RKO (cell line): Measurements from ENCODE around the gene CLASP1.

ENCODE experiments used
- DNase-seq: peaks from one replicate; pipeline ENCODE4 v3.0.0-alpha.2; 2016; ENCODE audit warnings: low spot score

The CLASP1 gene

DNA sequence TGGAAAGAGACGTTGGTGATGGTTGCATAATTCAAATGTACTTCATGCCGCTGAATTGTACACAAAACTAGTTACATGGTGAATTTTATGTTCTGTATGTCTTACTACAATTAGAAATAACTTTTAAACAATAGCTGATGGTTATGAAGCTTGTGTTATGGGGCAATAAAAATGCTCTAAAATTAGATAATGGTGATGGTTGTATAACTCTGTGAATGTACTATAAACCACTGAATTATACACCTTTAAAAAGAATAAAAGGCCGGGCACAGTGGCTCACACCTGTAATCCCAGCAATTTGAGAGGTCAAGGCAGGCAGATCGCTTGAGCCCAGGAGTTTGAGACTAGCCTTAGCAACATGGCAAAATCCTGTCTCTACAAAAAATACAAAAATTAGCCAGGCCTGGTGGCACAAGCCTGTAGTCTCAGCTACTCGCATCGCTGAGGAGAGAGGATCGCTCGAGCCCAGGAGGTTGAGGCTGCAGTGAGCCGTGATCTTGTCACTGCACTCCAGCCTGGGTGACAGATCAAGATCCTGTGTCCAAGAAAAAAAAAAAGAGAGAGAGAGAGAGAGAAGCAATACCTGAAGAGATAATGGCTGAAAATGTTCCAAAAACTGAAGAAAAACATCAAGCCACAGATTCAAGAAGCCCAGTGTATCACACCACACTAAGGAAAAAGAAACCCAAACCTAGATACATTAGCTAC is 112.3 kb downstream of the CLASP1 start:
- no peak for DNase-seq

DNA sequence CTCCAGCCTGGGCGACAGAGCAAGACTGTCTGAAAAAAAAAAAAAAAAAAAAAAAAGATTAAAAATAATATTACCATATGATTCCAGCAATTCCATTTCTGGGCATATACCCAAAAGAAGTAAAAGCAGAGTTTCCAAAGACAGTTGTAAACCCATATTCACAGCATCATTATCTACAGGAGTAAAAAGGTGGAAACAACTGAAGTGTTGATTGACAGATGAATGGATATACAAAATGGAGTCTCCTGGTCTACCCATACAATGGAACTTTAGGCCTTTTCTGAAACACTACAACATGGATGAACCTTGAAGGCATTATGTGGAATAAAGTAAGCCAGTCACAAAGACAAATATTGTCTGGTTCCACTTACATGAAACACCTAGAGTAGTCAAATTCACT is 112.9 kb downstream of the CLASP1 start:
- DNase-seq = no peak

DNA sequence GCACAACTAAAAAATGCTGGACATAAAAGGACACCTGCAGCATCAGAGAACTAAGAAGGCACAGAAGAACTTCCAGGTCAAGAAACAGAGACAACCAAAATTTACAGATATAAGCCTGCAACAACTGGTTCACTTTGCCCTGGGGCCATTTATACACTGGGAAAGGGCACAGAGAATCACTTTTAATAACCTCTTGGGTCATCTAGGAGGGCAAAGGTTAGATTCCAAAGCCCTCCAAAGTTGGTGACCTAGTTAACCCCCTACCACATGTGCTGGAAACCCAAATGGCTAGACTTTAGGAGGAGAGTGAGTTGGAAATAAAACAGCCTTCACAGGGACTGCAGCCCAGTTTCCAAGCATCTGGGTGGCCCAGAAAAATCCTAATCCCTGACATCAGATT is 115.3 kb downstream of the CLASP1 start:
- no peak for DNase-seq

DNA sequence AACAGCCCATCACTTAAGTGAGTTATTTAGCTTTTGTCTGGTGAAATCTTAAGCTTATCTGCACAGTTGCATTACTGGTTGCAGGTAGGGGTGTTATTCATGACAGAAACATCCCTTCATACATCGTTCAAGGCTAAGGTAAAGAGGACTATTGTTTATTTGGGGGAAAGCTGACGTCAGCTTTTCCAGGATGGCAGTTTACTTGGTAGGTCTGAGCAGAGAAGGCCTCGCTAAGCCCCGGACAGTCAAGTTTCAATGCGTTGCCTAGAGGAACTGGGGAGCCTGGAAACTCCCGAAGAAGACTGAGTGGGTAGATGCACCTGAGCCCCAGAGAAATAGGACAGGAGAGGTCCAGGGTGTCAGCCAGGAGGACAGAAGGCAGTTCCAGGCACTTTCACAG is 116.4 kb downstream of the CLASP1 start:
- DNase-seq = no peak

DNA sequence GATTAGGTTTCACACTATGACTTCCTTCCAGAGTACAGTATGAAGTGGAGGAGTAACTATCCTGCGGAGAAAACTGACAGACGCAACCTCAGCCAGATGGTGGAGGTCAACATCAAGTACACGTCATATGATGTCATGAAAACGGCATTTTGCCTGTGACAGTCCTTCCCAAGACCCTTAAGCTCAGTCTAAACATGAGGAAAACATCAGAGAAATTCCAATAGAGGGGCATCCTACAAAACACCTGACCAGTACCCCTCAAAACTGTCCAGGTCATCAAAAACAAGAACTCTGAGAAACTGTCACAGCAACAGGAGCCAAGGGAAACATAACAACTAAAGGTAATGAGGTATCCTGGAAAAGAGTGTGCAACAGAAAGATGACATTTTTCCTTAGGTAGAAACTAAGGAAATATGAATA is 116.9 kb downstream of the CLASP1 start:
- peak; percentile 66 for DNase-seq

DNA sequence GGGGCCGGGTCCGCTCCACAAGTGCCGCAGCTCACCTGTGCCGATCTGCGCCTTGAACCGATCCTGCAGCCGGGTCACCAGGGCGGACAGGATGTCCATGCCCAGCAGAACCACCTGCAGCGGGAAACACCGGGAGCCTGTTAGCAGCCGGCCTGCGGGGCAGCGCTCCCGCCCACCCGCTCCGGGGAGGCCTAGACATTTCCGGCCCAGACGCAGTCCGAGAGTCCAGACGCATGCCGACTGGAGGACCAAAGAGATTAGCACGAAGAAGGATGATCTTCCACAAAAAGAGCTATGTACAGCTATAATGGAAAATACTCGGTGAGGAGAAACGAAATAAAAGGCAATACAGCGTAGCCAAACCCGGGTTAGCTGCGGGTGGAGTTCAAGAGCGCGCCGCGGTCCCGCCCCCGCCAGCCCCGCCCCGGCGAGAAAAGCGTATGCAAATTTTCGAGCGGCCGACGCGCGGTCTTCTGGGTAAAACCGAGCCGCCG is 119.0 kb downstream of the CLASP1 start:
- peak; percentile 82 for DNase-seq

DNA sequence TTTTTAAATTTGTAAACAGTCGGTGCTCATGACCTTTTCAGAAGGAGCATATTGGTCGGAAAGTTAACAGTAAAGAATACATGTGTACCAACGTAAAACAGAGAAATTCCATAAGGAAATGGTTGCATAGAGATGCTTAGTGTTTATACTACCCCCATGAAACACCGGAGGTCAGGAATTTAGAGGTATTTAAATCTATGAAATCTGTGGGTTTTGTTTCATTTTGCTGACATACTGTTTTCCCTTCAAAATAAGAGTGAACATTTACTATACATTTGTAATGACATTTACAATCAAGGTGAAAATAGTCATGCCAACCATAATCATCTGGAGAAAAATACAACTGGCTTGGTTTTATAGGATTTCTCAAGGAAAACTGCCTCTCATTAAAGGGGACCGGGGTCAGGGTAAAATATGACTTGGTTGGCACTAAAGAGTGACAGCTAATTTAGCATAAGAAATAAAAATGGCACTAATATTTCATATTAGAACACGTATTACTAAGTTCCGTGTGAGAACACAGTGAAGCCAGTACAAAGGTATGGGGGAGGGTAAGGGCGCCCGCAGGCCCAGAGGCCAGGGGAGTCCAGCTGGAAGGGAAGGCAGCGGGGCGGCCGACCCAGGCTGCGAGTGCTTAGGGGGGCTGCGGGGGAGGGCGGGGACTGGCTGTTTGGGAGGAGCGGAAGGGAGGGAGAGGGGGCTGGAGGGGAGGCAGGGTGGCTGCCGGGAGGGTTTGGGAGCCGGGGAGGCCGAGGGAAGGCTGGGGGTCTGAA is 119.6 kb downstream of the CLASP1 start:
- DNase-seq = peak; percentile 71

DNA sequence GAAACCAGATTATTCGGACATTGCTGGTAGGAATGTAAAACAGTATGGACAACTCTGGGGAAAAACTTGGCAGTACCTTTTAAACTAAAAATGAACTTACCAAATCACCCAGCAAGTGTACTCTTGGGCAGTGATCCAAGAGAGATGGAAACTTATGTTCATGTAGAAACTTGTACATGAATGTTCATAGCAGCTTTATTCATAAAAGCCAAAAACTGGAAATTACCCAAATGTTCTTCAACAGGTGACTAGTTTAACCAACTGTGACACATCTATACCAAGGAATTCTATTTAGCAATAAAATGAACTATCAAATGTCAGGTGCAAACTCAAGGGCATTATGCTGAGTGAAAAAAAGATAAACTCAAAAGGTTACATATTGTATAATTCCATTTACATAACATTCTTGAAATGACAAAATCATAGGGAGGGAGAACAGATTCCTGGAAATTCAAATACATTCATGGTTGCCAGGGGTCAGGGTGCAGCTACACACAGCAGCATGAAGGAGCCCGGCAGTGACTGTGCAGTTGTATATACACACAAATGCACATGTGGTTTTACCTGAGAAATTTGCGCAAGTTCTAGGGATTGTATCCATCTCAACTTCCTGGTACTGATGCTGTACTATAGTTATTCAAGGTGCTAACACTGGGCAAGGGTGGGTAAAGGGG is 122.1 kb downstream of the CLASP1 start:
- DNase-seq = no peak

DNA sequence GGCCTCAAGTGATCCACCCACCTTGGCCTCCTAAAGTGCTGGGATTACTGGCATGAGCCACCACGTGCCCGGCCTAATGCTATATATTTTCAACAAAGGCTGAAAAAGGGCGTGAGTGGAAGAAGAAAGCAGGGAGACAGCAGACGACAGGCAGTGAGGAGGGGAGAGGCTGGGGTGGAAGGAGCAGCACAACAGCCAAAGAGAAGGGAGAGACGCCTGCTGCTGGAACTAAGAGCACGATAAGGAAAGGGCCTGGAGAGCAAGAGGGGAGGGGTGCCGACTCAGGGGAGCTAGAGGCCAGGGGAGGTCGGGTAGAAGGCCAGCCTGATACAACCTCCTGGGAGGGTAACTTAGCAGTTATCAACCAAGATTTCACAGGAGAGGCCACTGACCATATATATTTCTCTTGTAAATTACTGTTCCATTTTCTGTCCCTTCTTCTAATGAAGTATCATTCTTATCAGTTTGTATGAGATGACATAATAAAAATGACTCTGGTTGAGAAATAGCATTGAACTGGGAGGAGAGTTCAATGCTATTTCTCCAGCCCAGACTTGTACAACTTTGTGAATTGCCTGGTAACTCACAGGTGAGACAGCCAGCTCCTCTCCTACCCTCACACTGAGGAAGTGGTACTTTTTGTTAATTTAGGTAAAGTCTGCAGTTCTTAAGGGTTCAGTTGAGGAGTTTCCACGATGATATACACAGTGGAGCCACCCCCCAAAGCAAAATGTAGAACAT is 124.4 kb downstream of the CLASP1 start:
- DNase-seq = no peak

DNA sequence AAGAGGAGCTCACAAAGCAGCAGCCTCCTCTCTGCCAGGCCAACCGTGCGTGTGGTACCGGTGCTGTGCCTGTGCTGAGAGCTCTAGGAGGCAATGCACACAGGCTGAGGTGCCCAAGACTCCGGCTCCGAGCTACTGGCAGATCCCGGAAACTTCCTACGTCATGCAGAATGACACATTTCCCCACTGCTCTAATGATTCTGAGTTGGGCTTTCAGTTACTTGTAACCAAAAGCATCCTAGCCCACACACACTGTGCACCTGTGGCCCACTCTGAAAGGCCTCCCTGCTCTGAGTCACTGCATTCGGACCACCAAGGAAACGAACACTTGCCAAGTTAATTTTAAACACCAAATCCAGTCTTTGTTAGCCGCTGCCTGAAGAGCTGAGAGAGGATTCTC is 127.9 kb downstream of the CLASP1 start:
- DNase-seq = no peak

DNA sequence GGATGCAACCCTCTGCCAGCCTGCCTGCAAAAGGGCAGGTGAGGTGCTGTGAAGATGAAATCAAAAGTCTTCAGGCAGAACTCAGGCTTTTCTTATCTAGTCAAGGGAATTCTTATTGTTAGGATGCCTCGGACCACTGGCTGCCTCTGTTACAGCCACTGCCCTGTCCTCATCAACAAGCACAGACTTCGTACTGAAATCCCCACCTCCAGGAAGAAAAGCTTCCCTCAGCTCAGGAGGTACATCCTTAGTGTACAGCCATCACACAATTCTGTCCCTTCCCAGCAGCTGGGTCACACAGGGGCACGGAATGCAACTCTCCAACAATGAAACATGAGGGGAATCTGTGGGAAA is 128.6 kb downstream of the CLASP1 start:
- no peak for DNase-seq

DNA sequence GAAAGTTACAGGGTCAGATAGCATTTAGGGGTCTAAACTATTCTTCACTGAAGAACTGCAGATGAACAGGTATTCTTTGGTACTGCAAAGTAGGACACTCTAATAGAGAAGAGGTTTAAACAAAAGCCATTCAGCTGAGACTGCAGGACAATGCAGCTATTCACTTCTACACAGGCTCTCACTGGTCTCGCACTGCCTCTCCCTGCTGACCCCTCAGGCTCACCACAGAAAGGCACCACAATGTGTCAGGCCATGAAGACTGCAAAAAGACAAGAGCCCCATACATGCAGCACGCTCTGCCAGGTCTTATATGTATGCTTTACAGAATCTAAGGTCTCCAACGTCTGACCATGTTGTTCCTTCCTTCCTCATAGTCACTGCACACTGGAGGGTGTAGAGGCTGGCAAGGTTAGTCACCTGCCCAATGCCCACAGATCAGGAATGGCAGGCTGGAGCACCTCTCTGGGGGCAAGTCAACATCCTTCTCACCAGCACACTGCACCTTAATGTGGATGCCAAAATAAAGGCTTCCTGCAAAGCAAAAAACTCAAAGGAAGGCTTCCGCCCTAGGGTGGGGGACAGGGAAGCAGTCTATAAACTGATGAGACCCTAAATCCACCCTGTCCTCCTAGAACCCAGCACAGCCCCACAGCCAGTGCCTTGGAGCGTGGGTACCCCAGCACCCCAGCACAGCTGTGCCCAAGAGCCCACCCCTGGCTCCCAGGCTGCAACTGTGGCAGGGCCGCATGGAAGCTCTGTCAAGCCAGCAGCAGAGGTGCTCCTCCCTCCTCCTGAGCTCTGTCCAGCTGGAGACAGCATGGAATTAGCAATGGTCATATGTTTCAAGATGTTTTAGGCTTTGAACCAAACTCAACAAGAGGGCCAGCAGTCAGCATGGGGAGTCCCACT is 129.3 kb downstream of the CLASP1 start:
- no peak for DNase-seq

DNA sequence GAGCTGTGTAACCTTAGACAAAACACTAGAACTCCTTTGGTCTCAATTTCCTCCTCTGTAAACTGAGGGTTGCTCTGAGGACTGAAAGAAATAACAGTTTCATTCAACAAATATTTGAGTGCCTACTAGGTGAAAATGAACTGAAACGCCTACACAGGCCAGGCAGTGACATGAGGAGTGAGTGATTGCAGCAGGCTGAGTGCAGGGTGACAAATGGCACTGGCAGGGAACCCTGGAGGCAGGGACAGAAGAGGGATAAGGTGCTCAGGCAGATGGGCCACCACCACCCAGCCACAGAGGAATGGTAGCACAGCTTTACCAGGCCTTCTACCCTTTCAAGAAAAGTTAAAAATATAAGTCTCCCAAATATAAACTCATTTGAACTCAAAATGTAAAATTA is 130.1 kb downstream of the CLASP1 start:
- no peak for DNase-seq

DNA sequence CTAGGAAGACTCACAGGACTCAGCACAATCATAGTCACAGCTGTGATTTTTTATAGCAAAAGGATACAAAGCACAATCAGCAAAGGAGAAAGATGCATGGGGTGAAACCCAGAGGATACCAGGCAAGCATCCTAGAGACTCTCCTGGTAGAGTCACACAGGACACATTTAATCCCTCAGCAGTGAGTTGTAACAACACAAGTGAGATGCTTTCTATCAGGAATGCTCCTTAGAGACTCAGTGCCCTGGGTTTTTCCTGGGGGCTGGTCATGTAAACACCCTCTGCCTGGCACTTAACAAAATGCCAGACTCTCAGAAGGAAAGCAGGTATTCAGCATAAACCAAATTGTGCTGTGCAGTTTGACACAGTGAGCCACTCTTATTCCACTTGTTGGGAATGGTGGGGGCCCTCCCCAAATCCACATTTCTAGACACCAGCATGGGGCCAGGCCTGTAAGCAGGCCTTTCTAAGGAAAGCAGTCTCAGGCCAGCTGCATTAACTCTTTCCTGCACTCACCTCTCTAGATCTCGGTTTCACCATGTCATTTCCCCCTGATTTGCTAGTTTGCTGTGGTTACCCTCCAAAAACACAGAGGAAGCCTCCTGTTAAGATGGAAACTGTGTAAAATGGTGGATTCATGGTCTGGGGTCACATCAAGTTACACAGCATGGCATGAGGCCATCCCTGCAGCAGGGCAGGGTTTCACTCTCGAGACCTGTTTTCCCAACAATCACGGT is 135.5 kb downstream of the CLASP1 start:
- no peak for DNase-seq

DNA sequence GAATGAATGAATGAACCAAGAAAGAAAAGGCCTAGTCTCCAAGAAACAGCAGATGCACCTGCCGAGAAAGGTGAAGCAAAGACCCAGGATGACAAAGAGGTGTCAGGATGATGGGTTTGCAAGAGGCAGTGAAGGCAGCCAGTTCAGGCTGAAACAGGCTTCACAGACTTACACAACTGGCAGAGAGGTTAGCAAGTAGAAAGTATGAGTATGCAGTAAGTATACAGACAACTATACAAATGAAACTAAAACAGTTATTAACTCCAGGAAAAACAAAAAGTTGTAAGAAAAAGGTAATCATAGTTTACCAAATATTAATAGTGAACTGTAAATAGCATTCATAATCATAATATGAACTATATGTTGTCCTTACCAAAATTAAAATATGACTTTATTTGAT is 138.4 kb downstream of the CLASP1 start:
- no peak for DNase-seq

DNA sequence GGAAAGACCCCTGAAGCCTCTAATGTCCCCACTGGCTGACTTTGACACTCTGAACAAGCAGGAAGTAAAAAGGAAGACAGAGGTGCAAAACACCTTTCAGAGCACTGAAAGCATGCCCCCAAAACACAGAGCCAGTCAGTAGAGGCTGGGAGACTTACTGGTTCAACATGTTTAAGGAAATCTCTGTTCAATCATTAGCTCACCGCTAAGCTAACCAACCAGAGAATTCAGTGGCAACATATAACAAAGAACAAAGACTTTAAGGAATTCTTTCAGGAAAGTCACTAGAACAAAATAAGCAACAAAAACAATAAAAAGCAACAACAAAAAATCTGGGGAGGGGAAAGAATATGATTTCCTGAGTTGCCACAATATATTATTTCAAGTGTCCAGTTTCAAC is 142.6 kb downstream of the CLASP1 start:
- no peak for DNase-seq

DNA sequence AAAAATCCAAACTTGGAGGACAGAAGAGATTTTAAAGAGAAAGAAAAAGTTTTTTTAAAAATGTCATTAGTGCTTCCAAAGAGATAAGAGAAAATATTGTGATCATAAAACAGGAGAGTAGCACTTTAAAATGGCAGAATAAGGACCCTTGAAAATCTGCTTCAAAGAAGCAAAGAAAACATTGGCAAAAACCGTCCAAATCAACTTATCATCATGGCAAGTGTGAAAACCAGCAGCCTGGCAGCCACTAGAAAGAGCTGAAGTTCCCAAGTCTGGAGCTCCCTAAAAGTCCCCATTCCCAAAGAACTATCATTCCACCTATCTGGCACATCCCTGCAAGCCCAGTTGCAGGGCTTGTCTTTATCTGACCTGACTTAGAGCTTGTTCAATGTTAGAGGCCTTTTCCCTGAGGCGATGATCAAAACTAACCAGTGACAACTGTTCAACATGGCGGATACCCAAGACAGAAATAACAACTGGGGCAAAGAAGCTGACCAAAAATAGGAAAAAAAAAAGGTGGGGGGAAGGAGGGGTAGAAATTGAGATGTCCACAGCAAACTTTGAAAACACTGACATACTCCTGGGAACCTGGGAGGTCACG is 143.2 kb downstream of the CLASP1 start:
- no peak for DNase-seq

DNA sequence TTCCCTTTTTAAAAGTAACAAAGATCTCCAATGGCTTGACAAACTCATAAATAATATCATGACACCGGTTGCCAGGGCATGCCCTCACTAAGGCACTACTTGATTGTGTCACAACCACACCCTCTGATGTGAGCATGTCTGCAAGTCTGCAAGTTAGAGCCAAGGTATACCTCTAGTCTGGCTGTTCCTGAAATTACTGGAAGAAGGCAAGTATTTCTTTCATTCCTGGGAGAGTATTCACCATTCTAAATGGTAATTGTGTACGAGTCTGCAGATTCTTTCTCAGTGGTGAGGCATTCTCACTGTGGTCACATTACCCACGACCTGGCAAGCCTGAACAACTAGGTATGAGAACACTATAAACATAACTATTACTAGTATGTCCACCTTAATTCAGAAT is 144.3 kb downstream of the CLASP1 start:
- no peak for DNase-seq

DNA sequence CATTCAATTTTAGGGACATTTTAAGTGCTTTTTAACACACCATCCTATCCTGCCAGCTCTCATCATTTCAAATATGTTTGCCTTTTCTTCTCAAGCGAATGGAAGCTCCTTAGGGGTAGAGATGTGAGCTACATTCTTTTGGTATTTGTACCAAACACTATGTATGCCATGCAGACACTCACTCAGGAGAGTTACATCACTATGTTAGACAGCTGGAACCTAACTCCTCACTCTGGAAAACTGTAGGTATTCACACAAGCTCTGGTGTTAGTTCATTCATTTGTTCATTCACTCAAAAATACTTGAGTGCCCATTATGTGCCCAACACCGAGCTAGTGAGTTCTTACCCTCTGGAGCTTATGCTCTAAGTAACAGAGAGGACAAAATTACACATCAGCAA is 144.9 kb downstream of the CLASP1 start:
- DNase-seq = no peak

DNA sequence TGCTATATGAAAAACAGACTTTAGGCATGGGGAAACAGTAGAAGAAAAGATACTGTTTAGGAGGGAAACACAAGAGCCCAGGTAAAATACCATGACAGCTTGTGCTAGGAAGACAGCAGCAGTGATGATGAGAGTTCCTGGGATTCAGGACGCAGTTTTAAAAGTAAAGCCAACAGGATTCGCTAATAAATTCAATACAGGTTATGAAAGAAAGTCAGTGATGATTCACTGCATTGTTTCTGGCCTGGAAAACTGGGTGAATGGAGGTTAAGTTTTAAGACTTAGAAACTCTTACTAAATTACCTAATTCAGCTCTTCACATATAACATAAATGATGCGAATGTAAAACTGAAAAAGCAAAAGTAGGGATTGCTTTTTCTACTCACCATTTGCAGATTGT is 146.5 kb downstream of the CLASP1 start:
- no peak for DNase-seq
